Measurements from ENCODE around the gene BACE2. TPM values are rescaled to one million over a fixed set of nuclear protein-coding genes. Genes with fewer than 3 reads are reported as not detected.

Gene BACE2
- total and polyA plus RNA-seq, 2 donors (not counting 3 experiments of a cell fraction or from before 2014, with no cell fraction given): 113 to 184 TPM

DNA sequence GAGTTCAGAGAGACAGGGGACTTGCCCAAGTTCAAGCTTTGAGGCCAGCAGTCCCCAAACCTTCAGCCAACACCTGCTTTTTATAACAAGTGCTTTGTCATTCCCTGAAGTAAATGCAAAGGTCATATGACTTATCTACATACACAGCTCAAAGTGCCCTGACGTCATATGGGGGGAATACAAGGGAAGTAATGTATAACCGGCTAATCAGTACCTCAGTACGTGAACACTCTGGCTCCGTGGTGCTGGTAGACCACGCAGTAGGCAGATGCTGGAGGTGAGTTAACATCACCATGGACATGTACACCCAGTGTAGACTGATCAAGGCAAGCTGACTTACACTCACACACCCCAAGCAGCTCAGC lies 60.0 kb downstream of the BACE2 start:
- no peaks in the 10 kb centered on the region for H3K4me1 ChIP-seq (ENCODE audit: control insufficient read depth, extremely low read depth, insufficient read depth, low read length)
- peaks cover 0 to 14% of the 10 kb centered on the region in 2 experiments for H3K36me3 ChIP-seq (ENCODE audit: control insufficient read depth in 2 of 2, extremely low read depth in 1 of 2, insufficient read depth in 2 of 2, low read length in 2 of 2)
- DNase-seq (ENCODE audit: low read depth, low spot score): no peak
- no peak overlapping the region for H3K4me2 ChIP-seq (ENCODE audit: insufficient read depth, low read length)
- no peak for TF ChIP-seq POLR2A (IDR thresholded peaks at IDR 0.05; ENCODE audit: low read depth, low read length)
- TF ChIP-seq FOS (IDR thresholded peaks at IDR 0.05; ENCODE audit: borderline replicate concordance, insufficient read depth, low read length): no peak
- TF ChIP-seq MYC (IDR thresholded peaks at IDR 0.05; ENCODE audit: low read depth, low read length): no peak
- TF ChIP-seq, protein P1, sequence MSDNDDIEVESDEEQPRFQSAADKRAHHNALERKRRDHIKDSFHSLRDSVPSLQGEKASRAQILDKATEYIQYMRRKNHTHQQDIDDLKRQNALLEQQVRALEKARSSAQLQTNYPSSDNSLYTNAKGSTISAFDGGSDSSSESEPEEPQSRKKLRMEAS (IDR thresholded peaks at IDR 0.05; ENCODE audit: insufficient read depth, insufficient read length): no peak
- no peak for TF ChIP-seq GATA2 (IDR thresholded peaks at IDR 0.05; ENCODE audit: insufficient read depth, insufficient read length, low read depth, low read length)
- no peak for TF ChIP-seq JUN (IDR thresholded peaks at IDR 0.05; ENCODE audit: borderline replicate concordance, insufficient read depth, insufficient read length, low read depth)
- no peak for TF ChIP-seq POLR2AphosphoS5 (IDR thresholded peaks at IDR 0.05; ENCODE audit: insufficient read depth, low read depth, low read length)
- no peaks in the 10 kb centered on the region for H3K79me2 ChIP-seq (ENCODE audit: control insufficient read depth, insufficient read depth, low read length)
- no peaks in the 10 kb centered on the region for H3K27me3 ChIP-seq (ENCODE audit: control insufficient read depth in 2 of 2, insufficient read depth in 2 of 2, low read length in 2 of 2)
- dilution Hi-C loops (cut with MboI; ENCODE audit: extremely low pct_ligation_motif_present, low sequenced_read_pairs) (no loop called here), intact Hi-C loops (cut with micrococcal nuclease) (no loop called here)
- no peak overlapping the region for H3K27ac ChIP-seq (ENCODE audit: insufficient read depth, low read depth, low read length)
- FAIRE-seq: no peak
- H3K9ac ChIP-seq (replicated peaks; ENCODE audit: extremely low read depth, insufficient read depth, low read length): no peak overlapping the region
- no TSS peak for BruUV-seq (replicated peaks)
- no peak overlapping the region for H3K4me3 ChIP-seq (replicated peaks in 1 of 3; ENCODE audit: insufficient read depth in 1 of 3, low read depth in 1 of 3, low read length in 3 of 3)
- POLR2A ChIA-PET: interaction anchor here (0.5 kb wide), 1 partner anchor 31 kb away, joined by 6 read pairs; no protein-coding TSS in a partner anchor
- H3K9me3 ChIP-seq (replicated peaks; ENCODE audit: control insufficient read depth, insufficient read depth, low read length): no peaks in the 10 kb centered on the region
- H3K9me1 ChIP-seq (replicated peaks; ENCODE audit: control insufficient read depth, extremely low read depth, insufficient read depth, low read length): no peaks in the 10 kb centered on the region
- CTCF ChIA-PET: no interaction called here
- no peak overlapping the region for H2AFZ ChIP-seq (ENCODE audit: low read depth, low read length)
- H4K20me1 ChIP-seq (replicated peaks; ENCODE audit: control insufficient read depth, extremely low read depth, insufficient read depth, low read length): no peaks in the 10 kb centered on the region

DNA sequence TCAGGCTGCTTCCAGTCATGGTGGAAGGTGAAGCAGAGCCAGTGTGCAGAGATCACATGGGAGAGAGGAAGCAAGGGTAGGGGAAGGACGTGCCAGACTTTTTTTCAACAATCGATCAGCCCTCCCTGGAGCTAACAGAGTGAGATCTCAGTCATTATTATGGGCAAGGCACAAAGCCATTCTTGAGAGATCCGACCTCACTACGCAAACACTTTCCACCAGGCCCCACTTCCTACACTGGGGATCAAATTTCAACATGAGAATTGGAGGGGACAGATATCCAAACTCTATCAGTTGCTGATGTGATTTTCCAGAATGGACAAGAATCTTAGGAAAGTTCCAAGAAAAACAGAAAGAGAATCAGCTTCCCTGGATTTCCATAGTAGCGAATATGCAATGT lies 60.5 kb downstream of the BACE2 start:
- Histone ChIP-seq H3K79me2 (ENCODE audit: control insufficient read depth, insufficient read depth, low read length) (no peaks in the 10 kb centered on the region), H3K27me3 (ENCODE audit: control insufficient read depth in 2 of 2, insufficient read depth in 2 of 2, low read length in 2 of 2) (no peaks in the 10 kb centered on the region), H3K9me3 (replicated peaks; ENCODE audit: control insufficient read depth, insufficient read depth, low read length) (no peaks in the 10 kb centered on the region), H3K27ac (ENCODE audit: insufficient read depth, low read depth, low read length) (no peak overlapping the region), H3K36me3 (ENCODE audit: control insufficient read depth in 2 of 2, extremely low read depth in 1 of 2, insufficient read depth in 2 of 2, low read length in 2 of 2) (peaks cover 0 to 14% of the 10 kb centered on the region in 2 experiments), H3K9ac (replicated peaks; ENCODE audit: extremely low read depth, insufficient read depth, low read length) (no peak overlapping the region), H3K4me3 (replicated peaks in 1 of 3; ENCODE audit: insufficient read depth in 1 of 3, low read depth in 1 of 3, low read length in 3 of 3) (no peak overlapping the region), H3K9me1 (replicated peaks; ENCODE audit: control insufficient read depth, extremely low read depth, insufficient read depth, low read length) (no peaks in the 10 kb centered on the region), H3K4me2 (ENCODE audit: insufficient read depth, low read length) (no peak overlapping the region), H4K20me1 (replicated peaks; ENCODE audit: control insufficient read depth, extremely low read depth, insufficient read depth, low read length) (no peaks in the 10 kb centered on the region), H2AFZ (ENCODE audit: low read depth, low read length) (no peak overlapping the region), H3K4me1 (ENCODE audit: control insufficient read depth, extremely low read depth, insufficient read depth, low read length) (no peaks in the 10 kb centered on the region)
- POLR2A ChIA-PET: interaction anchor here (0.5 kb wide), 1 partner anchor 32 kb away, joined by 6 read pairs; no protein-coding TSS in a partner anchor
- TF ChIP-seq FOS (IDR thresholded peaks at IDR 0.05; ENCODE audit: borderline replicate concordance, insufficient read depth, low read length) (no peak), POLR2A (IDR thresholded peaks at IDR 0.05; ENCODE audit: low read depth, low read length) (no peak), POLR2AphosphoS5 (IDR thresholded peaks at IDR 0.05; ENCODE audit: insufficient read depth, low read depth, low read length) (no peak), GATA2 (IDR thresholded peaks at IDR 0.05; ENCODE audit: insufficient read depth, insufficient read length, low read depth, low read length) (no peak), EZH2 (IDR thresholded peaks at IDR 0.05; ENCODE audit: borderline replicate concordance, low read depth, low read length, severe bottlenecking) (no peak), JUN (IDR thresholded peaks at IDR 0.05; ENCODE audit: borderline replicate concordance, insufficient read depth, insufficient read length, low read depth) (no peak), MYC (IDR thresholded peaks at IDR 0.05; ENCODE audit: low read depth, low read length) (no peak)
- TF ChIP-seq, protein P1 (IDR thresholded peaks at IDR 0.05; ENCODE audit: insufficient read depth, insufficient read length): no peak
- TF ChIP-seq, protein P2, sequence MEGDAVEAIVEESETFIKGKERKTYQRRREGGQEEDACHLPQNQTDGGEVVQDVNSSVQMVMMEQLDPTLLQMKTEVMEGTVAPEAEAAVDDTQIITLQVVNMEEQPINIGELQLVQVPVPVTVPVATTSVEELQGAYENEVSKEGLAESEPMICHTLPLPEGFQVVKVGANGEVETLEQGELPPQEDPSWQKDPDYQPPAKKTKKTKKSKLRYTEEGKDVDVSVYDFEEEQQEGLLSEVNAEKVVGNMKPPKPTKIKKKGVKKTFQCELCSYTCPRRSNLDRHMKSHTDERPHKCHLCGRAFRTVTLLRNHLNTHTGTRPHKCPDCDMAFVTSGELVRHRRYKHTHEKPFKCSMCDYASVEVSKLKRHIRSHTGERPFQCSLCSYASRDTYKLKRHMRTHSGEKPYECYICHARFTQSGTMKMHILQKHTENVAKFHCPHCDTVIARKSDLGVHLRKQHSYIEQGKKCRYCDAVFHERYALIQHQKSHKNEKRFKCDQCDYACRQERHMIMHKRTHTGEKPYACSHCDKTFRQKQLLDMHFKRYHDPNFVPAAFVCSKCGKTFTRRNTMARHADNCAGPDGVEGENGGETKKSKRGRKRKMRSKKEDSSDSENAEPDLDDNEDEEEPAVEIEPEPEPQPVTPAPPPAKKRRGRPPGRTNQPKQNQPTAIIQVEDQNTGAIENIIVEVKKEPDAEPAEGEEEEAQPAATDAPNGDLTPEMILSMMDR (IDR thresholded peaks at IDR 0.05; ENCODE audit: extremely low read depth in 1 of 2, insufficient read depth in 1 of 2, low read depth in 1 of 2, low read length in 2 of 2): no peak
- no peak for DNase-seq (ENCODE audit: low read depth, low spot score)
- CTCF ChIA-PET: no interaction called here
- no TSS peak for BruUV-seq (replicated peaks)
- no peak for FAIRE-seq
- intact Hi-C loops (cut with micrococcal nuclease): no loop called here
- dilution Hi-C loops (cut with MboI; ENCODE audit: extremely low pct_ligation_motif_present, low sequenced_read_pairs): no loop called here
